CD4-positive, alpha-beta T cell treated with Interleukin-17A for 4 hours (primary cell): ENCODE results near the gene PLGRKT.
"Not testable (repeated sequence)": the region's sequence is repeated elsewhere in the genome, so short reads cannot be mapped to it uniquely, and the experiment has no call there.

Experiments used
- DNase-seq: peaks from one replicate; pipeline ENCODE4 v3.0.0-alpha.2; 2020; ENCODE audit warnings: mixed read lengths

Gene PLGRKT, protein sequence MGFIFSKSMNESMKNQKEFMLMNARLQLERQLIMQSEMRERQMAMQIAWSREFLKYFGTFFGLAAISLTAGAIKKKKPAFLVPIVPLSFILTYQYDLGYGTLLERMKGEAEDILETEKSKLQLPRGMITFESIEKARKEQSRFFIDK

DNA sequence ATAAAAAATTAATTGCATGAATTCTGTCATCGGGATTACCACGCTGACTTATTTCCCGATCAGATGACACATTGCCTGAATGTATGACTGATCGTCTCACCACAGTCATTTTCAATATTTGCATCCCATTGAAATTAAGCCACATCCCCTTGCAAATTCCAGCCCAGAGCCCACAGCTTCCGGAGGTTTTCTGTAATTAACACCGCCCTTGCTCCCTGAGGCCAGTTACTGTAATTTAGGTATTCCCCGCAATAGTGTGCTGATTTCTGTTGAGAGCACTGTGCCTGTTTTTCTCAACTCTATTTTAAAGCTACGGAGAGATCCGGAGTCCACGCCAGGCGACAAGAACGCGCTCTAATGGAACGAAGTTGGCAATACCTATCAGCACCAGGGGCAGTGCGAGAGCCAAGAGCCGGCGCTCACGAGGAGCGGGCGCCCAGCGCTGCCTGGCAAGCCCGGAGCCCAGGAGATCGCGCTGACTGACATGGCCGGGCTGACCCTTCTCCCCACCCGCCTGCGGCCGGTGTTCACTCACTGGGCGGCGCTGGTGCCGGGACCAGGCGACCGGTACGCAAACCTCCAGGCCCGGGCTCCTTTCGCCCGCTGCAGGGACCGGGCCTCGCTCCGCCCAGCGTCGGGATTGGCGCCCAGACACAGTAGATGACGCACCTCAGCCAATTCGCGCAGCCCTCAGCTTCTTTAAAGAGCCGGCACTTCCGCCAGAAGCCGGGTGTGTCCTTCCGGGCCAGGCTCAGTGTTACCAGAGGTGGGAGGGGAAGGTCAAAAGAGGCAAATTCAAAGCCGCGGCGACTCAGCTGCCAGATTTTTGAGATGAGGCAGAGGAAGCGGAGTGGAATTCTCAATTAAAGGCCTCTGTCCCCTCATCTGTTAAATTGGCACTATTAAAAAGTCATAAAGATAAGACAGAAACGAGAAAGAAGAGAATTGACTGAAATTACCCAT, at the start of gene PLGRKT:
Gene PLGRKT, minus strand, starts transcription at position 672 of the 963 bp plus-strand sequence. CDS start 5,948 bp downstream, outside the sequence.
- DNase-seq, result peak; percentile 92

DNA sequence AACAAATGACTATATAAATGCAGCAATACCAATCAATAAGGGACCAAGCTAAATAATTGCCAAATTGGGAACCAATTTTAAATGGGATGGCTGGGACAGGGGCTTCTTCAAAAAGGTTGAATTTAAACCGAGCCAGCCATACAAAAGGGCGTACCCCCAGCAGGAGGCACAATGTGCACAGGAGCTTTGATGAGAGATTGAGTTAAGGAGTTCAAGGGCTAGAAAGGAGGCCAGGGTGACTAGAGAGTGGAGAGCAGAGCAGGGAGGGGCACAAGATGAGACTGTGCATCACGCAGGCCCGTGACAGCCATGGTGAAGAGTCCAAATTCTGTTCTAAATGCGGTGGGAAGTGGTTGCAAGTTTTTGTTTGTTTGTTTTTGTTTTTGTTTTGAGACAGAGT, 49.3 kb upstream of the PLGRKT start:
- no peak for DNase-seq

DNA sequence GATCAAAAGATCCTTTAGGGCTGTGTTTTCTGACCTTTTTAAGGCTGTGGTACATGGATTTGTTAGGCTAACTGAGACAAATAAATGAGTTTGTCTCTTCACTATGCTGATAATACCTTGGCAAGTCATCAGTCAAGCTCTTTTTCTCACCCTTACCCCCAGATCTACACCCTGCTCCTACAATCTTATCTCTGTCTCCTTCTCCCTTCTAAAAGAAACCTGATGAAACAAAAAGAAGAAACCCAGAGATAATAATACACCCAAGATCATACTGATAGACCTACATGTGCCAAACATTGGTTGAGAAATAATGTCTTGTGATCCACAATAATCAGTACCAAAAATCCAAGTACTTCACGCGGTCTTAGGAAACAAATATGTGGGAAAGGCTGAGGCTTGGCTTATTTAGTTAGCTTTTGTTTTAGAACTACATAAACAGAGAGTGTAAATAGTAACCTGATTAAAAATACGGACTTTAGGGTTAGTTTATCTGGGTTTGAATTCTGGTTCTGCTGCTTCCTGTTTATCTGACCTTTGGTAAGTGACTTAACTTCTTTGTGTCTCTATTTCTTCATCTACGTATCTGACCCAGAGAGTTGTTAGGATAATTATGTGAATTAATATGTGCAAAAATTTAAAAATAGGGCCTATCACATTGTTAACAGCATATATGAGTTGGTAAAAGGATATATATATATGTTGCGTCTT, 47.8 kb upstream of the PLGRKT start:
- no peak for DNase-seq

DNA sequence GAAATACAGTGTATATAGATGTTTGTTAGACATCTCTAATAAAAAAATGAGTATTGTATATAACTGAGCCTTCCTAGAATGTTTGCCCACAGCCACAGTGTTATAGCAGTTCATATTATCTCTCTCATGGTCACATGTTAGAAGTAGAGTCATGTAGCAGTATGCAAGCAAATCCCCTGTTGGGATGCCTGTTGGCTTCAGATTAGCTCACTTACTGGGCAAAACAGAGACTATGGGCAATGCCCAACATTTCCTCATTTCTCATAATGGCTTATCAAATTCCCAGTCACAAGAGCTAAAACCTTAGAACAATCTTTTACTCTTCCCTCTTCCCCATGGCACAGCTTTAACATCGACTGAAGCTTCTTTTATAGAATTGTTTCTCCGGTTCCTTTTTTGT, 45.6 kb upstream of the PLGRKT start:
- DNase-seq, result no peak

DNA sequence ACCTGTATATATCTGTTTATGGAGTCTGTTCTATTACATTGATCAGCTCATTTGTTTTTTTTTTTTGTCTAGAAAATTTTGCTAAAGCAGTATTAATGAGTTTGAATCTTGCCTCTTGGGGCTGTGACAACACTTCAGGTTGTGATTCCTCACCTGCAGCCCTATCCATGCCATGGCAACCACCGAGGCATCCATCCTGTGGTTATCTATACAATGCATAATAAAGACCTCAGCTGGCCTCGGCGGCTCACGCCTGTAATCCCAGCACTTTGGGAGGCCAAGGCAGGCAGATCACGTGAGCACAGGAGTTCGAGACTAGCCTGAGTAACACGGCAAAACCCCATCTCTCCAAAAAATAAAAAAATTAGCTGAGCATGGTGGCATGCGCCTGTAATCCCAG, 44.5 kb upstream of the PLGRKT start:
- DNase-seq, result no peak

DNA sequence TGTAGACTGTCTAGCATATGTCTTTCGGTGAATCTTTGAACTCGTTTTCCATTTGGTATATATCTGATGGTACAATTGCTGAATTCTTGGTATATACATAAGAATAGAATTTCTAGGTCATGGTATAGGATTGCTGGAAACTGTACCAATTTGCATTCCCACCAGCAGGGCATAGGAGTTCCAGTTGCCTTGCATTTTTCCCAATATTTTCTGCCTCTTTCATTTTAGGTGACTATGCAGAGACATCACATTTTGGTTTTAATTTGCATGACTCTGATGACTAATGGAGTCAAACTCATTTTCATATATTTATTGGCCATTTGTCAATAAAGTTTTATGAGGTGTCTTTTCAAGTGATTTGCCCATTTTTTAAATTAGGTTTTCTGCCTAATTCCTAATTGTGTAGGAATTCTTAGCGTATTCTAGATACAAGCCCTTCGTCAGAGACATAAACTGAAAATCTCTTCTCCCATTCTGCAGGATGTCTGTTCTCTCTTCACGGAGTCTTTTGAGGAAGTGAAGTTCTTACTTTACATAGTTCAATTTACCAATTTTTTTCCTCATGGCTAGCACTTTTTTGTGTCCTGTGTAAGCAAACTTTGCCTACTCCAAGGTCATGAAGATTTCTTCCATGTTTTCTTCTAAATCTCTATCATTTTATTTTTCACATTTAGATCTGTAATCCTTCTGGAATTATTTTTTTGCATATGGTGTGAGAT, 43.8 kb upstream of the PLGRKT start:
- DNase-seq, result no peak

DNA sequence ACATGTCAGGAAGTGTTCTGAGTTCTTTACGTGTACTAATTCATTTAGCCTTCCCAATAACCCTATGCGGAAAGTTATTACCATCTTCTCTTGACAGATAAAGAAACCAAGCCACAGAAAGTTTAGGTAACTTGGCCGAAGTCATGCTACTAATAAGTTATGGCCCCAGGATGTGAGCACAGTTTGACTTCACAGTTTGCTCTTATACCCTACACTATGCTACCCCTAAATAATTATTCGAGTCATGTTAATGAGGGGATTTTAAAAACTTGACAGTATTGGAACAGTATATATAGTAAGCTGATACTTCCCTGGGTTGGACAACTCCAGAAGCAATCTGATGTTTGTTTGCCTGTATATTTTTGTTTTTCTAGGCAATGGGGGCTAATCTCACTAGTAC, 43.2 kb upstream of the PLGRKT start:
- DNase-seq, result no peak

DNA sequence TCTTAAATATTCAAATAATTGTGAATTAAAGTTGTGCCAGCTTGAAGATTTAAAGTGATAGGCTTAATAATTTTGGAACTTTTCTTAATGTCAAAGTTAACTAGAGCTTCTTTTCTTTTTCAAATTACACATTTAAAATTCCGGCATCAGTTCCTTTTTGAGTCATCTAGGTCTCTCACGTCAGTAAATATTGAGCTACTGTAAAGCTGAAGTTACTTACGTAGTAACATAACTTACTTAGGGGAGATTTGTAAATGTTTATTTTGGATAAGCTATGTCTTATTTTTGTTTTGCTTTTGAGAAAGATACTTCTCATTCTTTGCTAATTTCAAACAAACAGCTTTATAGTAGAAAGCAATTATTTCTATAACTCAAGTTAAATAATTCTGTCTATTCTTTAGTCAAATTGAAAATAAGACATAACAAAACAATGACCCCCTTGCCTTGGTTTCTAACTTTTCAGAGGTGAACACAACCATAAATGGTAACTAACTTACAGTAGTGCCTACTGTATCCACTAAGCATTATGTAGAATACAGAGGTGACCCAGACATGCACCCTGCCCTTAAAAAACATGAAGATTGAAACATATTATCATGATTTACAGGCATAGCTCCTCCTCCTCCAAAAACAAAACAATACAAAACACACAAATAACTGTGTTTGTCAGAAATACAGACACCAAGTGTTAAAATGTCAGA, 42.4 kb upstream of the PLGRKT start:
- no peak for DNase-seq

DNA sequence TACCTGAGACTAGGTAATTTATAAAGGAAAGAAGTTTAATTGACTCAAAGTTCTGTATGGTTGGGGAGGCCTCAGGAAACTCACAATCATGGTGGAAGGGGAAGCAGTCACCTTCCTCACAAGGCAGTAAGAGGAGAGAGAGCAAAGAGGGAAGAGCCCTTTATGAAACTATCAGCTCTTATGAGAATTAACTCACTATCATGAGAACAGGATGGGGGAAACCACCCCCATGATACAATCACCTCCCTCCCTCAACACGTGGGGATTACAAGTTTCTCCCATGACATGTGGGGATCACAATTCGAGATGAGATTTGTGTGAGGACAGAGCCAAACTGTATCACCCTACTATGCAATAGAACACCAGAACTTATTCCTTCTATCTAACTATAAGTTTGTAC, 40.5 kb upstream of the PLGRKT start:
- no peak for DNase-seq

DNA sequence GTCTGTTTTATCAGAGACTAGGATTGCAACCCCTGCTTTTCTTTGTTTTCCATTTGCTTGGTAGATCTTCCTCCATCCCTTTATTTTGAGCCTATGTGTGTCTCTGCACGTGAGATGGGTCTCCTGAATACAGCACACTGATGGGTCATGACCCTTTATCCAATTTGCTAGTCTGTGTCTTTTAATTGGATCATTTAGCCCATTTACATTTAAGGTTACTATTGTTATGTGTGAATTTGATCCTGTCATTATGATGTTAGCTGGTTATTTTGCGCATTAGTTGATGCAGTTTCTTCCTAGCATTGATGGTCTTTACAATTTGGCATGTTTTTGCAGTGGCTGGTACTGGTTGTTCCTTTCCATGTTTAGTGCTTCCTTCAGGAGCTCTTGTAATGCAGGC, 37.9 kb upstream of the PLGRKT start:
- DNase-seq, result not testable (repeated sequence)

DNA sequence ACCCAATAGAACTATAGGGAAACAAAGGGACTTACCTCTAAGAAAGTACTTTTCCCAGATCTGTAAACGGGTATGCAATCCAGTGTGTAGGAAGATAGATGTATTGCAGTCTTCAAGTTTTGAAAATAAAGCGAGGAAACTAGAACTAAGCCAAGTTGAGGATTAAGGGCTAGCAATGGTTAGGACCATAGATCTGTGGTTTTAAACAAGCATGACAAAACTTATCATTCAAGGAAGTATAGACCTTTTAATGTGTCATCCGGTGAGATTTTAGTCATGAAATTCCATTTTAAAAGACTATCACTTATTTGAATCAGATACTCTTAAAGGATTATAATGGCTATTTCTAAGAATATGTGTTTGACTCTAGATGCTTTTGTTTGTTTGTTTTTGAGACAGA, 33.1 kb upstream of the PLGRKT start:
- DNase-seq, result no peak

DNA sequence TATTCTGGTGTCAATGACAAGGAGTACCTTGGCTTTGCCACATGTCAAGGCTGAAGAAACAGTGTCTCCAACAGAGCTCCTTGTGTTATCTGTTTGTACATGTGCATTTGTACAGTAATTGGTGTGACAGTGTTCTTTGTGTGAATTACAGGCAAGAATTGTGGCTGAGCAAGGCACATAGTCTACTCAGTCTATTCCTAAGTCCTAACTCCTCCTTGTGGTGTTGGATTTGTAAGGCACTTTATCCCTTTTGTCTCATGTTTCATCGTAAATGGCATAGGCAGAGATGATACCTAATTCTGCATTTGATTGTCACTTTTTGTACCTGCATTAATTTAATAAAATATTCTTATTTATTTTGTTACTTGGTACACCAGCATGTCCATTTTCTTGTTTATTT, 32.4 kb upstream of the PLGRKT start:
- no peak for DNase-seq

DNA sequence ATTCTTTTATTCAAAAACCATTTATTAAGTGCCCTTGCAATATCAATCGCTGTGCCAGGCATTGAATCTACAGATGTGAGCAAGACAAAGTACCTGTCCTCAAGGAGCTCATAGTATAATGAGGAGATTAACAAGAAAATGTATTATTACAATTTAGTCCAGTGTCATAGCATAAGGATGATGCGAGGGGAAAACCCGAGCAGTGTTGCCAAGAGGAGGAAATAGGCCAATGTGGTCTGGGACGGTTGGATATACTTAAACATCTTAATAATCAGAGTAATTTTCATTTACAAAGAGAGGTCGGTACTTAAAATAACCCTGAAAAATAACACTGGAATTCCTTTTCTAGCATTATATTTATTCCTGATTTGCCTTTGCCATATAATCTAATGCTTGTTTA, 31.1 kb upstream of the PLGRKT start:
- no peak for DNase-seq

DNA sequence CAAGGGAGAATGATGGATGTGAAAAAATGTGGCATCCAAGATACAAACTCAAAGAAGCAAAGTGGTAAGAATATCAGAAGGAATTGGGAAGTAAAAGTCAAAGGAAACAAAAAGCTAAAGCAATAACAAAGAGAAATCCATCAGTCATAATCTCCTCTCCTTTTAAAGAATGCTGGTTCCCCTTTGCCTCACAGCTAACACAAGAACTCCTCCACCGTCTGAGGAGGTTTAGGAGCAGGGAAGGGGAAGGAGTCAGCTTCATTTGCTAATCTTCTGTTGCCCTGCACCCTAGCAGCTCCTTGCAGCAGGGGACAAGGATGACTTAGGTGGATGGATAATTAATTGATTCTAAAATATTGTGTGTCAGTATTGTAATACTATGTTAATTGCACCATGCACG, 29.0 kb upstream of the PLGRKT start:
- DNase-seq, result no peak

DNA sequence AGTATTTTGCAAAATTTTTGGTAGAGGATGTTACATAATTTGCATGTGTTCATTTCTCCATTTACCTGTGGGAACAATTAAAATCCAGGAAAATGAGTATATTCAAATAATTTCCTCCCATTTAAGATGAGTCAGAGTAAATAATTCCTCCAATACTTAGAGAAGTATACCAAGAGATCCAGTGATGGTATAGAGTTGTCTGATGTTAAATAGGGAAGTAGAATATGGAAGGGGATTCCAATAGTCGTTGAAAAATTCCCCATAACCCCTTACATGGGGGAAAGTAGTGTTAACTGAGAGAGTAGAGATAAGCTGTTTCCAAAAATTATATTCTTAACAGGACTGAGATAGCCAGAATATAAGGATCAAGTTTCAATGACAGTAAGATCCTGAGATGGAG, 28.3 kb upstream of the PLGRKT start:
- DNase-seq, result no peak

DNA sequence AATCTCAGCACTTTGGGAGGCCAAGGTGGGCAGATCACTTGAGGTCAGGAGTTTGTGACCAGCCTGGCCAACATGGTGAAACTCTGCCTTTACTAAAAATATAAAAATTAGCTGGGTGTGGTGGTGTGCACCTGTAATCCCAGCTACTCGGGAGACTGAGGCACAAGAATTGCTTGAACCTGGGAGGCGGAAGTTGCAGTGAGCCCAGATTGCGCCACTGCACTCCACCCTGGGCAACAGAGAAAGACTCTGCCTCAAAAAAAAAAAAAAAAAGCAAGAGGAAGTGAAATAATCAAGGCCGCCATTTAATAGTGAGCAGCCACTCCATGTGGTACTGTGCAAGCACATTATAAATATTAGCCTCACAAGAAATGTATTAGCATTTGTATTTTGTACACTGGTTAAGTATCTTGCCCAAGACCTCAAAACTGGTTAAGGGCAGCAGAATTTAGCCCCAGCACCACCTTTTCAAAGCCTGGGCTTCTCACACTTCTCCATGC, 27.2 kb upstream of the PLGRKT start:
- not testable (repeated sequence) for DNase-seq

DNA sequence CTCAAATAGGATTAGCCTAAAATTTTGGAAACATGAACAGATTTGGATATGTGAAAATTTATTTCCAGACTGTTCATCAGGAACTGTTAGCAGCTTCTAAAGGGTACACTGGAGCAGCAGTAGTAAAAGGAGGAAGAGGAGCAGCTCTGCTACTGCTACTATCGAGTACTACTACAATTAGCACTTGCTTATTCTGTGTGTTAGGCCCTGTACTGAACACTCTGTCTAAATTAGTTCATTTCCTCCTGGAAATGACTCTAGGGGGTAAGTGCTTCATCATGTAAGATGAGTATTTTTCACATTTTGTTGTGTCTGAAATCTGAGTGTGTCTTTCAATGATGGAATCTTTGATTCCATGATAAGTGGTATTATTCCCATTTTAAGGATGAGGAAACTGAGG, 22.4 kb upstream of the PLGRKT start:
- DNase-seq, result no peak

DNA sequence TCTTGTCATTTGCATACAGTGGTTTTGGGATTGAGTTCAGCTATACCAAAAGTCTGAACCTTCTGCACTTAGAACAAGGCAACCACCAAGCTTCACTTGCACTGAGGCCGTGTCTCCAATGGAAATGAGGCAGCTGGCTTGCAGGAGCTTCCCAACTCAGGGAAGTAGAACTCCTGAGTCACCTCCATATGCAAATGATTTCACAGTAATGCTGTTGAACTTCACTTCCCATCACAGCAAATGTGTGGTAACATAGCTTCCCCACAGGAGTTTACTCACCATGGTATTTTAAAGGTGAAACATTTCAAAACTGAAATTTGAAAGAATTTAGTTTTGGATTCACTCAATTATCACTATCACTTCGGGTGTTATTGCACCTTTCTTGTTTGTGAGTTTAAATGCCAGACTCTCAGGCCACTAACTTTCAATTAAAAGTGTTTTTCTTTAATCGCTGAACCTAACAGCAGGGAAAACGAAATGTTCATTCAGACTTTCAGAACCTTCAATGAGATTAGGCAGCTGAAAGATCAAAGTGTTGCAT, 21.6 kb upstream of the PLGRKT start:
- no peak for DNase-seq

DNA sequence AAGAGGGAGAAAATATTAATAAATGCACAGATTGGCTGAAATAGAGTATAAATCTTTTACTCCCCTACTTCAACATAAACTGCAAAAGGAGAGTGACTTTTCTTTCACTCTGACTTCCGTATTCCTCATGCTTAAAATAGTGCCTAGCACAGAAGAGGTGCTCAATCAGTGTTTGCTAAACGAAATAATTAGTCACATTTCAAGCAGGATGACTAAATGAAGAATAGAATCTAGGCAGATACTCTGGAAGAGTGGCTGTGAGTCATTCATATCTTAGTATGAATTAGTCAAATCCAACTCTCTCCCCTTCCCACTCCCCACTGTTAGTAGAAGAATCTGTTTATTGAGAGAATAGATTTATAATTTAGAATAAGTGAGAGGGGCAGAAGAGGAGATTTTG, 17.5 kb upstream of the PLGRKT start:
- DNase-seq, result no peak

DNA sequence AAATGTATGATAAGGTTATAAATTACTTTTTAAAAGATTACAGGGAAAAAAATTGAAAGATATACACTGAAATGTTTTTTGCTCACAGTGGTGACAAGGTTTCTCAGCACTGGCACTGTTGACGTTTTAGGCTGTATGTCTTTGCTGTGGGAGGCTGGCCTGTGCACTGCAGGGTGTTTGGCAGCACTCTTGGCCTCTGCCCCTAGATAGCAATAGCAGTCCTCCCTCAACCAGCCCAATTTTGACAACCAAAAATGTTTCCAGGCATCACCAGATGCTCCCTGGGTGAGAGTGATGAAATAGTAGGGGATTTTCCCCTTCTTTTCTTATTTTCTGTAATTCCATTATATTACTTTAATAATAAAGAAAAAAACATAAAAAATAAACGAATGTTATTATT, 15.9 kb upstream of the PLGRKT start:
- DNase-seq, result no peak

DNA sequence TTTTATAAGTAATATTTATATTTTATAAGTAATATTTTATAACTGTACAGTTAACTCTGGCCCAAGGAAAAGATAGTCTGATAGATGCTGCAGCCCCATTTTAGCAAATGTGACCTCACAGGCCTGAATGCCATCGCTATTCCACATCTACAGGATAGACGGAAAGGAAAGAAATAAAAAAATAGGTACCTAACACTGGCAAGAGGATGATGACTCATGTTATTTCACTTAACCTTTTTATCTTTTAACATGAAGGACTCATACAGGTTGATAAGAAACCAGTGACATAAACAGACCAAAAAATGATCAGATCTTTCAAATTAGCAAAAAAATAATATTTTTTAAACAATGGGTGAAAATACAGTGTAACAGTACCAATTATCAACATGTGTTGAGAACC, 15.3 kb upstream of the PLGRKT start:
- no peak for DNase-seq

DNA sequence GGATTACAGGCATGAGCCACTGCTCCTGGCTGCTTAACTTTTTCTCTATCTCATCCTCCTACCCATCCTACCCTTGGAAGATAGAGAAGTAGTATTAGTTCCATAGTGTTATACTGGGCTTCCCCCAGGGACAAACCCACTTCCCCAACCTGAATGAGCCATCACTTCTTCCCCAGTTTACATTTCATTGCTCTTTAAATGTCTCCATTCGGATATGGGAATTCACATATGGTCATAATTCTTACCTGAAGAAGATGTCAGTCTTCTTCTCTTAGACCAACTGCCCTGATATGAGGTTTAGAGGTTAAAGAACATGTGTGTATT, 14.5 kb upstream of the PLGRKT start:
- no peak for DNase-seq
